K562 (cell line): Measurements from ENCODE around the gene PGK2. TPM values are rescaled to one million over a fixed set of nuclear protein-coding genes. Genes with fewer than 3 reads are reported as not detected.

ENCODE experiments used
- DPF2 ChIP-seq: fragments of 450-650 bp; IDR thresholded peaks from 2 replicates; pipeline ENCODE4 v1.6.1; 2016
- EZH2 ChIP-seq: IDR thresholded peaks from 2 replicates; pipeline ENCODE4 v1.6.1; 2012; ENCODE audit warnings: low read depth, mild to moderate bottlenecking, inconsistent platforms, low read length, borderline replicate concordance
- FOXO4 ChIP-seq: fragments of 450-650 bp; formaldehyde crosslinking; IDR thresholded peaks from 2 replicates; pipeline ENCODE4 v1.4.0; 2020; ENCODE audit warnings: mild to moderate bottlenecking, moderate library complexity
- HMGN3 ChIP-seq: IDR thresholded peaks from 2 replicates; pipeline ENCODE4 v1.6.1; 2011; ENCODE audit warnings: borderline replicate concordance, low read depth, mild to moderate bottlenecking, mixed read lengths, low read length; ENCODE audit not compliant: insufficient read length; ENCODE audit errors: extremely low read depth
- JUND ChIP-seq, 2 experiments: IDR thresholded peaks; 2 replicates in 1 of 2; 3 replicates in 1 of 2; pipeline ENCODE4 v1.6.1; 2011; ENCODE audit warnings: borderline replicate concordance in 2 of 2, low read depth in 2 of 2, low read length in 2 of 2, improper control_type of control experiment in 1 of 2, missing biosample characterization in 1 of 2, missing genetic modification characterization in 1 of 2, missing genetic modification reagents in 1 of 2
- KAT8 ChIP-seq: fragments of 450-650 bp; IDR thresholded peaks from 2 replicates; pipeline ENCODE4 v1.6.1; 2016; ENCODE audit warnings: low read depth, mild to moderate bottlenecking
- LCOR ChIP-seq: sonication (generic); formaldehyde crosslinking; IDR thresholded peaks from 2 replicates; pipeline ENCODE4 v1.8.0; 2022; ENCODE audit warnings: mild to moderate bottlenecking, missing genetic modification reagents
- MAFG ChIP-seq: fragments of 450-650 bp; conservative IDR thresholded peaks from 2 replicates; pipeline ENCODE4 v1.6.1; 2016; ENCODE audit warnings: missing genetic modification characterization, missing compliant biosample characterization
- MAZ ChIP-seq, 2 experiments: fragments of 450-650 bp in 1 of 2; sonication (generic) in 1 of 2; formaldehyde crosslinking; IDR thresholded peaks in 1 of 2; conservative IDR thresholded peaks in 1 of 2; 2 replicates each; pipeline versions ENCODE4 v1.4.0 to v1.5.0; 2020; ENCODE audit warnings: mild to moderate bottlenecking in 1 of 2, missing genetic modification reagents in 1 of 2
- MEIS2 ChIP-seq: fragments of 450-650 bp; IDR thresholded peaks from 2 replicates; pipeline ENCODE4 v1.6.1; 2014; ENCODE audit warnings: mild to moderate bottlenecking; ENCODE audit not compliant: partially characterized antibody
- MTA2 ChIP-seq: fragments of 450-650 bp; IDR thresholded peaks from 2 replicates; pipeline ENCODE4 v1.6.1; 2016; ENCODE audit warnings: low read depth
- MTA3 ChIP-seq: fragments of 450-650 bp; formaldehyde crosslinking; IDR thresholded peaks from 2 replicates; pipeline ENCODE4 v1.6.1; 2017; ENCODE audit warnings: mild to moderate bottlenecking, borderline replicate concordance
- NCOR1 ChIP-seq: fragments of 450-650 bp; IDR thresholded peaks from 2 replicates; pipeline ENCODE4 v1.6.1; 2016; ENCODE audit warnings: mild to moderate bottlenecking, moderate library complexity
- NFATC3 ChIP-seq: fragments of 450-650 bp; IDR thresholded peaks from 2 replicates; pipeline ENCODE4 v1.6.1; 2017; ENCODE audit warnings: mild to moderate bottlenecking
- PTRF ChIP-seq: fragments of 450-650 bp; IDR thresholded peaks from 2 replicates; pipeline ENCODE4 v1.6.1; 2016; ENCODE audit warnings: mild to moderate bottlenecking, missing genetic modification characterization, missing compliant biosample characterization
- RAD21 ChIP-seq, 2 experiments: fragments of 250-450 bp in 1 of 2; fragments of 450-650 bp in 1 of 2; sonication (Bioruptor Pico) in 1 of 2; formaldehyde crosslinking in 1 of 2; IDR thresholded peaks in 1 of 2; conservative IDR thresholded peaks in 1 of 2; 2 replicates each; pipeline versions ENCODE4 v1.4.0 to v1.8.0; 2020 to 2022; ENCODE audit warnings: mild to moderate bottlenecking in 2 of 2, moderate library complexity in 1 of 2
- RNF2 ChIP-seq: sonication (generic); IDR thresholded peaks from 2 replicates; pipeline ENCODE4 v1.6.1; 2016
- SAFB2 ChIP-seq: fragments of 200-400 bp; formaldehyde crosslinking; IDR thresholded peaks from 2 replicates; pipeline ENCODE4 v1.6.1; 2018; ENCODE audit warnings: borderline replicate concordance, low read length, low read depth, moderate library complexity; ENCODE audit not compliant: severe bottlenecking
- SREBF2 ChIP-seq: sonication (generic); formaldehyde crosslinking; IDR thresholded peaks from 2 replicates; pipeline ENCODE4 v1.4.0; 2020; ENCODE audit warnings: mild to moderate bottlenecking, missing genetic modification reagents
- SRSF9 ChIP-seq: fragments of 200-400 bp; formaldehyde crosslinking; IDR thresholded peaks from 2 replicates; pipeline ENCODE4 v1.6.1; 2017; ENCODE audit warnings: low read depth, low read length, borderline replicate concordance
- STAT5A ChIP-seq: IDR thresholded peaks from 2 replicates; pipeline ENCODE4 v1.6.1; 2012; ENCODE audit warnings: low read length, inconsistent platforms, borderline replicate concordance
- TAF7 ChIP-seq: fragments of 450-650 bp; IDR thresholded peaks from 2 replicates; pipeline ENCODE4 v1.6.1; 2016; ENCODE audit warnings: missing genetic modification characterization, missing compliant biosample characterization
- TAL1 ChIP-seq: fragments of 450-650 bp; IDR thresholded peaks from 2 replicates; pipeline ENCODE4 v1.6.1; 2016; ENCODE audit warnings: mild to moderate bottlenecking
- TARDBP ChIP-seq: fragments of 450-650 bp; IDR thresholded peaks from 2 replicates; pipeline ENCODE4 v1.6.1; 2016
- TCF3 ChIP-seq: sonication (generic); formaldehyde crosslinking; IDR thresholded peaks from 2 replicates; pipeline ENCODE4 v1.4.0; 2020; ENCODE audit warnings: mild to moderate bottlenecking, missing genetic modification reagents
- ZNF639 ChIP-seq, 2 experiments: fragments of 200-800 bp in 1 of 2; sonication (Bioruptor generic) in 1 of 2; sonication (generic) in 1 of 2; formaldehyde crosslinking in 1 of 2; IDR thresholded peaks in 1 of 2; conservative IDR thresholded peaks in 1 of 2; 2 replicates each; pipeline versions ENCODE4 v1.5.0 to v1.6.1; 2016 to 2020; ENCODE audit warnings: missing compliant biosample characterization in 1 of 2, missing genetic modification characterization in 1 of 2, missing genetic modification reagents in 1 of 2
- polyA plus RNA-seq, 8 experiments: library from polyadenylated mRNA; depleted of rRNA in 4 of 8; stranded (reverse) in 5 of 8; unstranded in 3 of 8; fragments of >200 nt; fragmentation: Nextera tagmentation in 2 of 8; fragmentation: Illumina TruSeq in 1 of 8; extraction: Ambion mirVana in 2 of 8; extraction: Trizol in 1 of 8; gene quantifications; 2 replicates each; pipeline versions ENCODE4 v1.2.1 to v1.2.3, GENCODE V29; 2011 to 2014; ENCODE audit warnings: inconsistent platforms in 1 of 8, missing spikeins in 1 of 8
- total RNA-seq, 7 experiments: library from RNA; depleted of rRNA in 6 of 7; stranded (reverse); fragments of >200 nt in 6 of 7; fragmentation: Illumina TruSeq in 2 of 7; extraction: Trizol in 2 of 7; gene quantifications; 2 replicates each; pipeline versions ENCODE4 v1.2.1 to v1.2.3, GENCODE V29; 2011 to 2021; ENCODE audit warnings: low replicate concordance in 1 of 7

PGK2 gene
- total and polyA plus RNA-seq, 9 of the 15 experiments (the other 6 are each of a cell fraction or from before 2014, with no cell fraction given) = not detected

GRCh38 chr6:49736017-49736508, 51.0 kb downstream of the PGK2 start (continued):
- TF ChIP-seq NCOR1 (peak; percentile 89), JUND (IDR thresholded peaks at IDR 0.05; ENCODE audit: borderline replicate concordance, low read depth, low read length) (peak; percentile 70; the same call in 1 of the 2 replicates), JUND (tag; IDR thresholded peaks at IDR 0.05; ENCODE audit: borderline replicate concordance, low read depth, low read length) (peak; percentile 52; the same call in 1 of the 3 replicates), TAF7 (tag) (no peak), DPF2 (peak; percentile 98), MAFG (peak; percentile 44; the same call in 1 of the 2 replicates), RAD21 (CRISPR knock-in tag; conservative IDR thresholded peaks at IDR 0.05 in 1 of 2, IDR thresholded peaks at IDR 0.05 in 1 of 2) (peak; percentile 31 to 62), MTA3 (peak; percentile 58; the same call in 1 of the 2 replicates), MEIS2 (no peak), LCOR (CRISPR knock-in tag) (no peak), RNF2 (peak; percentile 75; the same call in 1 of the 2 replicates), HMGN3 (peak; percentile 43), ZNF639 (CRISPR knock-in tag; conservative IDR thresholded peaks at IDR 0.05 in 1 of 2, IDR thresholded peaks at IDR 0.05 in 1 of 2) (peak in 1 of 2 experiments; percentile 50; a peak in 1 of 4 replicates), PTRF (no peak), NFATC3 (peak; percentile 44; the same call in 1 of the 2 replicates), MAZ (CRISPR knock-in tag; conservative IDR thresholded peaks at IDR 0.05 in 1 of 2, IDR thresholded peaks at IDR 0.05 in 1 of 2) (0 out of 4 replicates have a peak, but pooled peaks of 1 of the 2 experiments have one; percentile 61), SRSF9 (no peak), SREBF2 (CRISPR knock-in tag) (no peak), MTA2 (peak; percentile 88), EZH2 (no peak; the same call in 1 of the 2 replicates), FOXO4 (CRISPR knock-in tag) (no peak), TAL1 (peak; percentile 93), KAT8 (no peak), TCF3 (CRISPR knock-in tag) (peak; percentile 95), STAT5A (peak; percentile 85), SAFB2 (no peak), TARDBP (peak; percentile 47; the same call in 1 of the 2 replicates)
